GM12891 (cell line): ENCODE data around the gene COL12A1.

Experiments
- POLR2A ChIP-seq: IDR thresholded peaks from 2 replicates; pipeline ENCODE4 v1.6.1; 2011; ENCODE audit warnings: low read depth, low read length, control low read depth
- TAF1 ChIP-seq: IDR thresholded peaks from 2 replicates; pipeline ENCODE4 v1.6.1; 2011; ENCODE audit warnings: low read depth, low read length, control low read depth

DNA sequence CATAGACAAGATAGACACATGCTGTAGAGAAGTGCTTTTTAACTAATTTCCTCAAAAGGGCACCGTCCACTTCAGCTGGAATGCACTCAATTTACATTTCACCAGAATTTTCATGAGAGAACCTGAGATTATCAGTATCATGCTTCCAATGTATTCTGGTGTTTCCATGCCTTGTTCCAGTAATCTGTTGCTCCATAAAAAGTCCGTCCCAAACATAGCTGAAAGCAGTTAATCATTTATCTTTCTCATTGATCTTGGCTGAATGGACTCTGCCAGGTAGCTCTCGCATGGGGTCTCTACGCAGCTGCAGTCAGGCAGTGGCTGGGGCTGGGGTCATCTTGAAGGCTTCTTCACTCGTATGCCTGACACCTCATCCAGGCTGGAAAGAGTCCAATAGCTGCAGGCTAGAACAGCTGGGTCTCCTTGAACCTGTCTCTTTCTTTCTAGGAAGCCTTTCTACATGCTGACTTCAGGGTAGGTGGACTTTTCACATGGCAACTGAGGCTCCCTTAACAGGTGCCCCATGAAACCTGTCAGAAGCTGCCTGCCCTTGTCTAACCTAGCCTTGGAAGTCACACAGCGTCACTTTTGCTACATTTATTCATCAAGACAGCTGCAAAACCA is 18.6 kb upstream of the COL12A1 start:
- TF ChIP-seq POLR2A, result no peak
- no peak for TF ChIP-seq TAF1
